GM21526 (cell line): ENCODE measurements around the gene LINGO4.

Experiments
- ATAC-seq: cut with Tn5 transposase; IDR thresholded peaks from one replicate; pipeline ENCODE4 v1.9.1; 2021; ENCODE audit warnings: moderate library complexity; ENCODE audit not compliant: unreplicated experiment, low FRiP score

Gene LINGO4, protein sequence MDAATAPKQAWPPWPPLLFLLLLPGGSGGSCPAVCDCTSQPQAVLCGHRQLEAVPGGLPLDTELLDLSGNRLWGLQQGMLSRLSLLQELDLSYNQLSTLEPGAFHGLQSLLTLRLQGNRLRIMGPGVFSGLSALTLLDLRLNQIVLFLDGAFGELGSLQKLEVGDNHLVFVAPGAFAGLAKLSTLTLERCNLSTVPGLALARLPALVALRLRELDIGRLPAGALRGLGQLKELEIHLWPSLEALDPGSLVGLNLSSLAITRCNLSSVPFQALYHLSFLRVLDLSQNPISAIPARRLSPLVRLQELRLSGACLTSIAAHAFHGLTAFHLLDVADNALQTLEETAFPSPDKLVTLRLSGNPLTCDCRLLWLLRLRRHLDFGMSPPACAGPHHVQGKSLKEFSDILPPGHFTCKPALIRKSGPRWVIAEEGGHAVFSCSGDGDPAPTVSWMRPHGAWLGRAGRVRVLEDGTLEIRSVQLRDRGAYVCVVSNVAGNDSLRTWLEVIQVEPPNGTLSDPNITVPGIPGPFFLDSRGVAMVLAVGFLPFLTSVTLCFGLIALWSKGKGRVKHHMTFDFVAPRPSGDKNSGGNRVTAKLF

GRCh38 chr1:151805066-151805820 is at the start of gene LINGO4:
Gene LINGO4 (minus strand): TSS chr1:151805419. CDS start chr1:151802704, 2,715 bp downstream.
- no peak for ATAC-seq

GRCh38 chr1:151854658-151855057 is 49.4 kb upstream of the LINGO4 start:
- no peak for ATAC-seq

DNA sequence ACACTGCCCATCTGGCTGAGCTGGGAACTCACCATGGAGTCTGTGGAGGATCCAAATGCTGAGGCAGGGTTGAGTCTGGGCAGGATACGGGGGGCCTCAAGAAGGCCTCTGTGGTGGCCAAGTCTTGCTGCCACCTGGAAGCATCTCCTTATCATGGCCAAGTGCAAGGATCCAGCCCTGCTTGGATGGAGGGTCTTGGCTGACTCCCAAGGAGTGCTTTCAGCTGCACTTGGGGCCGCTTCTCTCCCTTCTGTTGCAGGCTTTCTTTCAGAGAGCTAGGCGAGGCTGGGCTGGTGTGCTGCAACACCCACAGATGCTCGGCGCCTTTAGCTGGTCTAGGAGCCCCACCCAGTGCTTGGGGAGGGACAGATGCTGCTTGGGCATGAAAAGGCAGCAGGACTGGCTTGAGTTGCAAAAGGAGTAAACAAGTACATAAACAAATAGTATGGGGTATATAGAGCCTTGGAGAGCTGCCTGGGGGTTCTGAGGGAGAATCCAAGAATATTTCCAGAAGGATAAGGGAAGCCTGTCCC is 48.3 kb upstream of the LINGO4 start, which contains the start of gene THEM5:
Gene THEM5 (minus strand): TSS at position 302 of the 533 bp plus-strand sequence. CDS start 147 bp downstream, at position 155.
- ATAC-seq: no peak

GRCh38 chr1:151852733-151853132 is 47.5 kb upstream of the LINGO4 start:
- ATAC-seq: no peak

DNA sequence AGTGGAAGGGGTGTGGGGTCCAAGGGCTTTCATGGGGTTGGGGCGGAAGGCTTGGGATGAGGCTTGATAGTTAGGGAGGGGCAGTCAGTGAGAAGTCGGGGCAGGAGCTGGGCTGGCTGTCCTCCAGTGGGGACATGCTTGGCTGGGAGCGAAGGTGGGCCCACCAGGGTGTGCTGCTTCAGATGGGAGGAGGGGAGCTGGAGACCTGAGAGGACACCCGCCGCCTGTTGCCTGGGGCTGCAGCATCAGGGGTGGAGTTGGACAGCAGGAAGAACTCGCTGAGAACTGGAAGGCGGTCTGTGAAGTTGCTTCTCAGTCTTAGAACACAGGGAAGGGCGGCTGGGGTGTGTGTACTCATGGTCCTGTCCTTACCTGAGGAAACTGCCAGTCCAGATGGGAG is 46.7 kb upstream of the LINGO4 start:
- no peak for ATAC-seq

DNA sequence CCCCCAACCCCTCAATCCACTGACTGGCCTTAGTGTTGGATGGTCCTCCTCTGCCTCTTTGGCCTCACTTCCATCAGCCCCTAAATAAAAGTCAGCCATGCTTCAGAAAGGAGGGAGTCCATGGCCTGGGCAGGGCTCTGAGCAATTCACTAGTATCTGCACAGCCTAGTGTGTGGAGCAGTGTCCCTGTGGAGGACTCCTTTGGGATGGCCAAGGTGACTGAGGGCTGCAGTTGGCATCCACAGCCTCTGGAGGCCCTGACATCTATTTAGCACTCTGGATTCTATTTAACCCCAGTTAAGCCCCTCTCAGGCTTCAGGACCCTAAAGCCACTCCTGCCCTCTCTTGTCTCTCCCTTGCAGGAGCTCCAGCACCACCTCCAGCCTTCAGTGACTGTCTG is 44.7 kb upstream of the LINGO4 start:
- no peak for ATAC-seq

- no peak for ATAC-seq
These were observed 43.9 kb upstream of the LINGO4 start for GRCh38 chr1:151849126-151849525.

GRCh38 chr1:151847867-151848596 is 42.8 kb upstream of the LINGO4 start:
- ATAC-seq: no peak

GRCh38 chr1:151846686-151847237 is 41.5 kb upstream of the LINGO4 start:
- no peak for ATAC-seq

DNA sequence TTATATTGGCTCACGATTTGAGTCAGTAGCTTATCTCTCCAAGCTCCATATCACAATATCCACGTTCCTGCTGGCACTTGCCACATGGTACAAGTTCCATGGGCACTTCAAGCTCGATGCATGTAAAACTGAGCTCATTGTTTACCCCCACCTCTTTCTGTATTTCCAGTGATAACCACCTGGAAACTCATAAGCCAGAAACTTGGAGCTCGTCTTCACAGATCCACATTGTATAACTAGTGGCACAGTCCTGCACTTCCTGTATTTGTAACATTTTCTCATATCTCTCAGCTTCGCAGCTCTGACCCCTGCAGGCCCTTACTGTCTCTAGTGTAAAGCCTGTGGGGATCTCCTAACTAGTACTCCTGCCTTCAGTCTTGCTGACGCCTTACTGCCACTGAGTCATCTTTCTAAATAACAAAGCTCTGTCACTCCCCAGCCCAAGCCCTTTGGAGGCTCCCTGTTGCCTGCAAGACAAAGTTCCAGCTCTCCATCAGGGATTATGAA is 40.9 kb upstream of the LINGO4 start:
- no peak for ATAC-seq

- no peak for ATAC-seq
These were observed 38.2 kb upstream of the LINGO4 start for GRCh38 chr1:151843398-151843797.

GRCh38 chr1:151841141-151841540 is 35.9 kb upstream of the LINGO4 start:
- ATAC-seq: no peak

GRCh38 chr1:151840421-151840820 is 35.2 kb upstream of the LINGO4 start:
- no peak for ATAC-seq

DNA sequence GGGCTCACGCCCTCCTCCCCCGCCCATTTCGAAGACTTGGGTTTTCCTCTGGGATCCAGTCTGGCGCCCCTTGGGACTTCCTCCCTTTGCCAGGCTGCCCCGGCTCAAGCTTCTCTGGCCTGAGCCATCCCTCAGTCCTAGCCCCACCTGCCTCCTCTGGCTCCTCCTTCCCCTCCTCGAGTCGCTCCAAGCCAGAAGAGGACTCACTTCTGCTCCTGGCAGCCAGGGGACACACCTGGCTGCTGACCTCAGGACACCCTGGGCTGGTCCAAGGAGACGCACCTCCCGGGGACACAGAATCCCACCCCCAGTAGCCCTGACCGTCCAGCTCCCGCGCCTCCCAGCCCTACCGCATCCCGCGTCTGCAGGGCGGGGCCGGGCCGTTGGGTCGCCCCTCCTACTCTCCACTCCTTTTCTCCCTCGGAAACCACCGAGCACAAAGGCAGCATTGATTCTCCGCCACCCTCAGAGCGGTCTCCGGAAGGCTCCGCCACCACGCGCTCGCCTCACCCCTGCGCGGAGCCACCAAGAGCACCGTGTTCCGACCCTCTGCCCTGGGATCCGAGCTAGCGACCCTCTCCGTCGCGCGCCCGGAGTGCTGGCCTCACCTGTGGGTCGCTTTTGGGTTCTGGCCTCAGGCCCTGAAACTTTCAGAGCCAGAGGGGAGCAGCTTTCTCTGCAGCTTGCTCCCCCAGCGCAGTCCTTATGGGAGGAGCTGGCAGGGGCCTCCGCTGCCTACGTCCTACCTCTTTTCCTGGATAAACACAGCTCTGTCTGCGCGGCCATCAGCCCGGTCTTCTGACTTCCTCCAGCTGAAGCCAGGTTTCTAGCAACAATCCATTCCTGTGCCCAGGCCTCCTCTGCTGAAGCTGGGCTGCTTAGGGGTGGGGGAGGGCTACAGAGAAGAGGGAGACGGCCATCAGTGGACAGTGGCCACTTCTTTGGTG is 34.5 kb upstream of the LINGO4 start, which contains the start of gene C2CD4D:
Gene C2CD4D (minus strand): TSS at position 364 of the 947 bp plus-strand sequence. CDS start 831 bp downstream, outside the sequence.
- no peak for ATAC-seq

DNA sequence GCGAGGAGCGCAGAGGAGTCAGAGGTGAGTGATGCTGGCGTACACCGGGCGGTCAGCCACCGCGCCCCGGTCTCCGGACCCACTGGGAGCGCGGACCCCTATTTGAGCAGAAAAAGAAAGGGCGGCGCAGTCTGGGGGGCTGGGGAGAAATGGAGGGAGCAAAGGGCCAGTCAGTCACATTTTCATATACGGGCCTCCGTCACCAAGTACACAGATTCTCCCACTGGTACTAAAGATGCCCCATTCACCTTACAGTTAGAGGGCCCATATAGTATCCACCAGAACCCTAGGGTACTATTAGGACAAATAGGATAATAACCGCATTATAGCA is 33.8 kb upstream of the LINGO4 start:
- no peak for ATAC-seq

GRCh38 chr1:151838222-151839081 is 33.2 kb upstream of the LINGO4 start:
- no peak for ATAC-seq

DNA sequence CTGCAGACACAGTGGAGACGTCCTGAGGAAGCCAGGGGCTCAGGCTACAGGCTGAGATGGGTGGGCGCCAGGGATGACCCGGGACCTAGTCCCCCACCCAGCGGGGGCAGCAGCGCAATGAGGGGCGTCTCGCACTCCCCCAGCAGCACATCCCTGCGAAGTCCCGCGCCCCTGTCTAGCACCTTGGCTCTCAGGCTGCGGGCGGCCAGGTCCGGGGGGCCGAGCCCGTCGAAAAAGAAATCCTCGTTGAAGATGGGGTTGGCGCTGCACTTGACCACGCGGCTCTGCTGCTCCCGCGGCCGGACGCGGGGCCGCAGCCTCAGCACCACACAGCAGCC is 32.6 kb upstream of the LINGO4 start:
- ATAC-seq: no peak

DNA sequence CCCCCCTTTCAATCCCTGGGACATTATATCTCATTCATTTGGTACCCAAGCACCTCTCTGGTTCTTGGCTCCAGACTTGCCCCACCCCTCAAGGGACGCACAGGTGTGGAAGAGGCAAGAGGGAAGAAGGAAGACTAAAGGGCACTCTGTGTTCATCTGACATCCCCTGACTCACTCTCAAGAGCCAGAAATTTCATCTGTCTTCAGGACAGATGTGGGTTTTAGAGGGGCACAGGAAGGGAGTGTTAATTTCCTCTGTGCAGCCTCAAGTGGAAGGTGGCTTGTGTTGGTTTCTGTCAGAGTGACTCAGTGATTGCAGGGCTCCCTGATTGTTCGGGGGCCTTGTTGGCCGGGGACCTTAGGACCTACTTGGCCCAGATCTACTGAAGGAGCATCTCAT is 32.0 kb upstream of the LINGO4 start:
- no peak for ATAC-seq
